Measurements from ENCODE around the gene CCT6A. TPM values are rescaled to one million over a fixed set of nuclear protein-coding genes. Genes with fewer than 3 reads are reported as not detected.

Gene CCT6A
- total and polyA plus RNA-seq, 2 of the 4 experiments (the other 2 are of a cell fraction) = 135 to 265 TPM

GRCh38 chr7:56019501-56019900, 32.1 kb upstream of the CCT6A start:
- Histone ChIP-seq H2BK15ac (ENCODE audit: low read depth, low read length) (no peak overlapping the region), H4K91ac (ENCODE audit: insufficient read depth, low read depth, low read length) (no peak overlapping the region), H4K8ac (ENCODE audit: low read depth in 2 of 2, low read length in 2 of 2) (no peak overlapping the region), H3K23ac (ENCODE audit: low read depth, low read length) (no peak overlapping the region), H3K79me1 (ENCODE audit: low read depth in 1 of 2, low read length in 2 of 2) (peaks cover 4 to 5% of the 10 kb centered on the region in 2 experiments; a peak in 3 of 4 replicates), H3K4me3 (ENCODE audit: insufficient read depth, low read depth, low read length) (no peak overlapping the region), H2BK120ac (ENCODE audit: low read depth, low read length) (no peak overlapping the region), H2AK5ac (ENCODE audit: low read depth, low read length) (no peak overlapping the region), H2AK9ac (replicated peaks; ENCODE audit: low read depth, low read length, poor library complexity) (no peak overlapping the region), H3K56ac (ENCODE audit: extremely low read depth, insufficient read depth, low read length) (no peak overlapping the region), H3K4ac (ENCODE audit: low read depth, low read length) (no peak overlapping the region), H3K27ac (ENCODE audit: insufficient read depth, low read length) (no peak overlapping the region), H3K27me3 (ENCODE audit: control insufficient read depth, insufficient read depth, low read length) (no peaks in the 10 kb centered on the region), H3K18ac (ENCODE audit: low read depth, low read length) (no peak overlapping the region), H3K4me2 (ENCODE audit: low read depth, low read length) (no peak overlapping the region), H3K9ac (ENCODE audit: low read depth, low read length) (no peak overlapping the region), H3K4me1 (ENCODE audit: control insufficient read depth, insufficient read depth, low read length) (no peaks in the 10 kb centered on the region), H3K36me3 (ENCODE audit: control insufficient read depth, insufficient read depth, low read length) (peaks cover 30% of the 10 kb centered on the region), H4K5ac (ENCODE audit: low read depth, low read length) (no peak overlapping the region), H2BK5ac (ENCODE audit: low read depth, low read length, poor library complexity, severe bottlenecking) (no peak overlapping the region), H4K20me1 (ENCODE audit: insufficient read depth, low read length) (no peaks in the 10 kb centered on the region; the same call in 1 of the 2 replicates), H2AFZ (replicated peaks; ENCODE audit: low read length, poor library complexity) (no peak overlapping the region), H3K9me1 (ENCODE audit: insufficient read depth, low read length) (peaks cover 3% of the 10 kb centered on the region; the same call in 1 of the 2 replicates), H3K9me3 (ENCODE audit: control insufficient read depth, insufficient read depth, low read length) (no peaks in the 10 kb centered on the region), H2BK20ac (ENCODE audit: low read depth, low read length) (no peak overlapping the region), H3K14ac (replicated peaks; ENCODE audit: low read depth, low read length) (no peak overlapping the region)
- ChIA-PET POLR2A (ENCODE audit: unreplicated experiment) (no interaction called here), CTCF (no interaction called here)
- ATAC-seq (ENCODE audit: low read depth) (no peak), DNase-seq (no peak)
- in situ Hi-C loops (cut with MboI; ENCODE audit: low sequenced_read_pairs) = no loop called here
- TF ChIP-seq NFE2L2 (IDR thresholded peaks at IDR 0.05; ENCODE audit: low read depth, low read length) (no peak), MXI1 (IDR thresholded peaks at IDR 0.05; ENCODE audit: borderline replicate concordance, low read depth, low read length) (no peak), BHLHE40 (IDR thresholded peaks at IDR 0.05; ENCODE audit: low read depth, low read length) (no peak), MAZ (IDR thresholded peaks at IDR 0.05; ENCODE audit: borderline replicate concordance, low read depth, low read length) (no peak), RAD21 (IDR thresholded peaks at IDR 0.05; ENCODE audit: low read length) (no peak), RFX5 (IDR thresholded peaks at IDR 0.05; ENCODE audit: low read depth, low read length) (no peak), SMC3 (IDR thresholded peaks at IDR 0.05; ENCODE audit: low read depth, low read length) (no peak), MAFK (IDR thresholded peaks at IDR 0.05; ENCODE audit: low read depth, low read length) (no peak), CEBPB (IDR thresholded peaks at IDR 0.05; ENCODE audit: low read depth, low read length) (no peak), FOS (IDR thresholded peaks at IDR 0.05; ENCODE audit: low read depth, low read length) (no peak), POLR2A (IDR thresholded peaks at IDR 0.05; ENCODE audit: low read depth, low read length) (no peak), CHD1 (IDR thresholded peaks at IDR 0.05; ENCODE audit: low read depth, low read length) (no peak), RCOR1 (IDR thresholded peaks at IDR 0.05; ENCODE audit: insufficient replicate concordance, low read length) (no peak)
- TF ChIP-seq, protein P1, sequence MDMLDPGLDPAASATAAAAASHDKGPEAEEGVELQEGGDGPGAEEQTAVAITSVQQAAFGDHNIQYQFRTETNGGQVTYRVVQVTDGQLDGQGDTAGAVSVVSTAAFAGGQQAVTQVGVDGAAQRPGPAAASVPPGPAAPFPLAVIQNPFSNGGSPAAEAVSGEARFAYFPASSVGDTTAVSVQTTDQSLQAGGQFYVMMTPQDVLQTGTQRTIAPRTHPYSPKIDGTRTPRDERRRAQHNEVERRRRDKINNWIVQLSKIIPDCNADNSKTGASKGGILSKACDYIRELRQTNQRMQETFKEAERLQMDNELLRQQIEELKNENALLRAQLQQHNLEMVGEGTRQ (IDR thresholded peaks at IDR 0.05; ENCODE audit: low read depth, low read length) = no peak
- TF ChIP-seq, protein P2, sequence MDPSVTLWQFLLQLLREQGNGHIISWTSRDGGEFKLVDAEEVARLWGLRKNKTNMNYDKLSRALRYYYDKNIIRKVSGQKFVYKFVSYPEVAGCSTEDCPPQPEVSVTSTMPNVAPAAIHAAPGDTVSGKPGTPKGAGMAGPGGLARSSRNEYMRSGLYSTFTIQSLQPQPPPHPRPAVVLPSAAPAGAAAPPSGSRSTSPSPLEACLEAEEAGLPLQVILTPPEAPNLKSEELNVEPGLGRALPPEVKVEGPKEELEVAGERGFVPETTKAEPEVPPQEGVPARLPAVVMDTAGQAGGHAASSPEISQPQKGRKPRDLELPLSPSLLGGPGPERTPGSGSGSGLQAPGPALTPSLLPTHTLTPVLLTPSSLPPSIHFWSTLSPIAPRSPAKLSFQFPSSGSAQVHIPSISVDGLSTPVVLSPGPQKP (IDR thresholded peaks at IDR 0.05; ENCODE audit: borderline replicate concordance, low read depth, low read length) = no peak
- TF ChIP-seq, protein P3, sequence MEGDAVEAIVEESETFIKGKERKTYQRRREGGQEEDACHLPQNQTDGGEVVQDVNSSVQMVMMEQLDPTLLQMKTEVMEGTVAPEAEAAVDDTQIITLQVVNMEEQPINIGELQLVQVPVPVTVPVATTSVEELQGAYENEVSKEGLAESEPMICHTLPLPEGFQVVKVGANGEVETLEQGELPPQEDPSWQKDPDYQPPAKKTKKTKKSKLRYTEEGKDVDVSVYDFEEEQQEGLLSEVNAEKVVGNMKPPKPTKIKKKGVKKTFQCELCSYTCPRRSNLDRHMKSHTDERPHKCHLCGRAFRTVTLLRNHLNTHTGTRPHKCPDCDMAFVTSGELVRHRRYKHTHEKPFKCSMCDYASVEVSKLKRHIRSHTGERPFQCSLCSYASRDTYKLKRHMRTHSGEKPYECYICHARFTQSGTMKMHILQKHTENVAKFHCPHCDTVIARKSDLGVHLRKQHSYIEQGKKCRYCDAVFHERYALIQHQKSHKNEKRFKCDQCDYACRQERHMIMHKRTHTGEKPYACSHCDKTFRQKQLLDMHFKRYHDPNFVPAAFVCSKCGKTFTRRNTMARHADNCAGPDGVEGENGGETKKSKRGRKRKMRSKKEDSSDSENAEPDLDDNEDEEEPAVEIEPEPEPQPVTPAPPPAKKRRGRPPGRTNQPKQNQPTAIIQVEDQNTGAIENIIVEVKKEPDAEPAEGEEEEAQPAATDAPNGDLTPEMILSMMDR (conservative IDR thresholded peaks at IDR 0.05; ENCODE audit: low read depth, low read length) = no peak
- dilution Hi-C loops (cut with HindIII; ENCODE audit: low sequenced_read_pairs, unreplicated experiment) = no loop called here
- intact Hi-C loops (cut with micrococcal nuclease) = no loop called here
- no TSS peak for BruUV-seq (replicated peaks)
- 83% methylated on average over 5 of the region's 9 CpGs; no CpG with 5 or more reads in 1 of the 2 experiments for WGBS, 2 experiments (ENCODE audit: extremely low coverage in 2 of 2, insufficient read length in 1 of 2)
